H1 (cell line): ENCODE results near the gene CFAP58. TPM values are rescaled to one million over a fixed set of nuclear protein-coding genes. Genes with fewer than 3 reads are reported as not detected.

Experiments used
- CREB1 ChIP-seq: IDR thresholded peaks from 2 replicates; pipeline ENCODE4 v1.6.1; 2012; ENCODE audit warnings: inconsistent platforms
- GTF2F1 ChIP-seq: IDR thresholded peaks from 2 replicates; pipeline ENCODE4 v1.6.1; 2012; ENCODE audit warnings: low read depth, low read length, improper control_type of control experiment, borderline replicate concordance
- NRF1 ChIP-seq: IDR thresholded peaks from 2 replicates; pipeline ENCODE4 v1.6.1; 2011; ENCODE audit warnings: mild to moderate bottlenecking, low read depth, low read length, improper control_type of control experiment
- RAD21 ChIP-seq, 2 experiments: IDR thresholded peaks in 1 of 2; conservative IDR thresholded peaks in 1 of 2; 2 replicates each; pipeline ENCODE4 v1.6.1; 2011; ENCODE audit warnings: low read depth in 2 of 2, low read length in 2 of 2, improper control_type of control experiment in 1 of 2, inconsistent platforms in 1 of 2, mild to moderate bottlenecking in 1 of 2, moderate library complexity in 1 of 2
- SAP30 ChIP-seq: fragments of 300-600 bp; sonication (generic); IDR thresholded peaks from 2 replicates; pipeline ENCODE4 v1.7.1; 2012; ENCODE audit warnings: low read length, moderate library complexity, mild to moderate bottlenecking, inconsistent platforms; ENCODE audit not compliant: insufficient read depth, insufficient replicate concordance
- SIRT6 ChIP-seq: IDR thresholded peaks from one replicate; pipeline ENCODE4 v1.7.1; 2012; ENCODE audit warnings: low read length, inconsistent platforms
- SP2 ChIP-seq: IDR thresholded peaks from 2 replicates; pipeline ENCODE4 v1.6.1; 2012; ENCODE audit warnings: mild to moderate bottlenecking, low read length, inconsistent platforms
- TAF7 ChIP-seq: optimal IDR thresholded peaks from 2 replicates; pipeline ENCODE3; 2011; ENCODE audit warnings: low read depth, mild to moderate bottlenecking, inconsistent platforms, low read length, moderate library complexity, borderline replicate concordance
- YY1 ChIP-seq: IDR thresholded peaks from 2 replicates; pipeline ENCODE4 v1.6.1; 2011; ENCODE audit warnings: low read depth, mild to moderate bottlenecking, low read length
- polyA plus RNA-seq, 7 experiments: library from polyadenylated mRNA; depleted of rRNA in 3 of 7; stranded (reverse) in 5 of 7; unstranded in 2 of 7; fragments of >200 nt in 5 of 7; fragments of 200-250 nt in 2 of 7; gene quantifications; 1 replicate in 5 of 7; 2 replicates in 1 of 7; 4 replicates in 1 of 7; pipeline versions ENCODE4 v1.2.1 to v1.2.3, GENCODE V29; 2011 to 2013; ENCODE audit warnings: missing spikeins in 2 of 7, mixed read lengths in 2 of 7
- total RNA-seq: library from RNA; stranded (reverse); fragmentation: NEBNext Ultra II Directional; extraction: Animal tissue kit (Norgen Biotek cat#: 25700); gene quantifications from 2 replicates; pipeline ENCODE4 v1.2.1, GENCODE V29; 2021

CFAP58 gene
- total and polyA plus RNA-seq, 2 of the 8 experiments (the other 6 are each of a cell fraction or from before 2014, with no cell fraction given): 0.32 to 0.71 TPM

- TF ChIP-seq SIRT6 (no peak), SP2 (no peak), YY1 (no peak), RAD21 (IDR thresholded peaks at IDR 0.05 in 1 of 2, conservative IDR thresholded peaks at IDR 0.05 in 1 of 2; ENCODE audit: low read depth in 2 of 2, low read length in 2 of 2) (no peak), SAP30 (no peak), GTF2F1 (no peak), TAF7 (no peak), CREB1 (no peak), NRF1 (no peak)
- TF ChIP-seq, all 59 proteins: peak for 0
These were observed 144.9 kb downstream of the CFAP58 start (continued) for GRCh38 chr10:104498347-104499081.
